Fibroblast of lung (primary cell): Measurements from ENCODE around the gene TMEM267.
"Not testable (repeated sequence)": the region's sequence is repeated elsewhere in the genome, so short reads cannot be mapped to it uniquely, and the experiment has no call there.

ENCODE experiments used
- EZH2 ChIP-seq: IDR thresholded peaks from 2 replicates; pipeline ENCODE4 v1.5.1; 2012; ENCODE audit warnings: low read length, control low read depth, mild to moderate bottlenecking; ENCODE audit errors: missing control alignments
- TF ChIP-seq, protein P1 (sequence below), 2 donors: IDR thresholded peaks in 1 of 2; conservative IDR thresholded peaks in 1 of 2; 1 replicate in 1 of 2; 2 replicates in 1 of 2; pipeline ENCODE4 v1.5.1; 2011 to 2012; ENCODE audit warnings: low read length in 2 of 2, control low read depth in 1 of 2, inconsistent platforms in 1 of 2, low read depth in 1 of 2, mild to moderate bottlenecking in 1 of 2

DNA sequence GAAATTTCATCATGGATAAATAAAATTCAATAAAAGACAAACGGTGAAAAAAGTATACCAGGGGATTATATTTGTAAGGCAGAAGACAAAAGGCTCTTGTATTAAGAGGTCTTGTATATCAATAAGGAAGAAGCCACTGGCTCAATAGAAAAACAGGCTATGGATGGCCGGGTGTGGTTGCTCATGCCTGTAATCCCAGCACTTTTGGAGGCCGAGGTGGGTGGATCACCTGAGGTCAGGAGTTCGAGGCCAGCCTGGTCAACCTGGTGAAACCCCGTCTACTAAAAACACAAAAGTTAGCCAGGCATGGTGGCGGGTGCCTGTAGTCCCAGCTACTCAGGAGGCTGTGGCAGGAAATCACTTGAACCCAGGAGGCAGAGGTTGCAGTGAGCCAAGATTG, 60.6 kb downstream of the TMEM267 start:
- TF ChIP-seq EZH2, result not testable (repeated sequence)
- TF ChIP-seq, protein P1, sequence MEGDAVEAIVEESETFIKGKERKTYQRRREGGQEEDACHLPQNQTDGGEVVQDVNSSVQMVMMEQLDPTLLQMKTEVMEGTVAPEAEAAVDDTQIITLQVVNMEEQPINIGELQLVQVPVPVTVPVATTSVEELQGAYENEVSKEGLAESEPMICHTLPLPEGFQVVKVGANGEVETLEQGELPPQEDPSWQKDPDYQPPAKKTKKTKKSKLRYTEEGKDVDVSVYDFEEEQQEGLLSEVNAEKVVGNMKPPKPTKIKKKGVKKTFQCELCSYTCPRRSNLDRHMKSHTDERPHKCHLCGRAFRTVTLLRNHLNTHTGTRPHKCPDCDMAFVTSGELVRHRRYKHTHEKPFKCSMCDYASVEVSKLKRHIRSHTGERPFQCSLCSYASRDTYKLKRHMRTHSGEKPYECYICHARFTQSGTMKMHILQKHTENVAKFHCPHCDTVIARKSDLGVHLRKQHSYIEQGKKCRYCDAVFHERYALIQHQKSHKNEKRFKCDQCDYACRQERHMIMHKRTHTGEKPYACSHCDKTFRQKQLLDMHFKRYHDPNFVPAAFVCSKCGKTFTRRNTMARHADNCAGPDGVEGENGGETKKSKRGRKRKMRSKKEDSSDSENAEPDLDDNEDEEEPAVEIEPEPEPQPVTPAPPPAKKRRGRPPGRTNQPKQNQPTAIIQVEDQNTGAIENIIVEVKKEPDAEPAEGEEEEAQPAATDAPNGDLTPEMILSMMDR (conservative IDR thresholded peaks at IDR 0.05 in 1 of 2, IDR thresholded peaks at IDR 0.05 in 1 of 2; ENCODE audit: low read depth in 1 of 2, low read length in 2 of 2), result not testable (repeated sequence)
